Measurements from ENCODE around the gene AMIGO1.

Gene AMIGO1

GRCh38 chr1:109531826-109532364 lies 22.4 kb upstream of the AMIGO1 start:
- DNase-seq = no peak

- DNase-seq = no peak
Observed at GRCh38 chr1:109531380-109531779, 21.9 kb upstream of the AMIGO1 start.

GRCh38 chr1:109530457-109531087 lies 21.0 kb upstream of the AMIGO1 start:
- no peak for DNase-seq

- DNase-seq = no peak
Observed at GRCh38 chr1:109529881-109530456, 20.4 kb upstream of the AMIGO1 start.

- DNase-seq = no peak
Observed at GRCh38 chr1:109528712-109529111, 19.2 kb upstream of the AMIGO1 start.

GRCh38 chr1:109527846-109528695 lies 18.5 kb upstream of the AMIGO1 start:
- no peak for DNase-seq

GRCh38 chr1:109527098-109527811 lies 17.7 kb upstream of the AMIGO1 start:
- DNase-seq = no peak

- DNase-seq = no peak
Observed at GRCh38 chr1:109523706-109524105, 14.2 kb upstream of the AMIGO1 start.

- no peak for DNase-seq
Observed at GRCh38 chr1:109522026-109522425, 12.5 kb upstream of the AMIGO1 start.

GRCh38 chr1:109521002-109521951 lies 11.8 kb upstream of the AMIGO1 start:
- DNase-seq = no peak

GRCh38 chr1:109517337-109517736 lies 7.8 kb upstream of the AMIGO1 start:
- DNase-seq = no peak

GRCh38 chr1:109516872-109517271 lies 7.3 kb upstream of the AMIGO1 start:
- DNase-seq = no peak

- no peak for DNase-seq
Observed at GRCh38 chr1:109514846-109515245, 5.3 kb upstream of the AMIGO1 start.

GRCh38 chr1:109513110-109513710 lies 3.7 kb upstream of the AMIGO1 start:
- no peak for DNase-seq

GRCh38 chr1:109508873-109509175 lies 703 bp downstream of the AMIGO1 start:
- DNase-seq = no peak

- no peak for DNase-seq
Observed at GRCh38 chr1:109508001-109508872, 1.3 kb downstream of the AMIGO1 start.

- no peak for DNase-seq
Observed at GRCh38 chr1:109504974-109505373, 4.6 kb downstream of the AMIGO1 start.

- DNase-seq = no peak
Observed at GRCh38 chr1:109503935-109504334, 5.6 kb downstream of the AMIGO1 start.

GRCh38 chr1:109502364-109502851 lies 7.1 kb downstream of the AMIGO1 start:
- no peak for DNase-seq

- no peak for DNase-seq
Observed at GRCh38 chr1:109501644-109502363, 7.7 kb downstream of the AMIGO1 start.
